ENCODE measurements around the gene IFNL1.

IFNL1 gene

GRCh38 chr19:39277598-39277997 lies 18.6 kb upstream of the IFNL1 start:
- Histone ChIP-seq H3K9me2 (replicated peaks; ENCODE audit: control insufficient read depth, low read length) (no peaks in the 10 kb centered on the region), H3K27me3 (ENCODE audit: control insufficient read depth, low read length) (peaks cover 3% of the 10 kb centered on the region; the same call in 1 of the 2 replicates), H3K4me2 (ENCODE audit: low read length) (no peak overlapping the region), H3K9me3 (ENCODE audit: control insufficient read depth, insufficient read depth, low read length) (no peaks in the 10 kb centered on the region), H3K79me2 (ENCODE audit: control insufficient read depth, low read length) (no peaks in the 10 kb centered on the region), H3K4me3 (ENCODE audit: low read length) (no peak overlapping the region), H3K27ac (ENCODE audit: low read depth, low read length) (no peak overlapping the region), H4K20me1 (ENCODE audit: control insufficient read depth, insufficient read depth, low read depth, low read length) (no peaks in the 10 kb centered on the region), H3K4me1 (ENCODE audit: control insufficient read depth, low read length) (no peaks in the 10 kb centered on the region), H3F3A (ENCODE audit: control insufficient read depth, insufficient read depth) (no peaks in the 10 kb centered on the region), H3K36me3 (ENCODE audit: control insufficient read depth, low read length) (no peaks in the 10 kb centered on the region)
- no peak for TF ChIP-seq CTCF (IDR thresholded peaks at IDR 0.05; ENCODE audit: low read depth, low read length, poor library complexity, severe bottlenecking)

- TF ChIP-seq CTCF (IDR thresholded peaks at IDR 0.05; ENCODE audit: low read depth, low read length, poor library complexity, severe bottlenecking) = no peak
- TF ChIP-seq EZH2phosphoT487 (IDR thresholded peaks at IDR 0.05; ENCODE audit: borderline replicate concordance, low read length) = no peak
- no peaks in the 10 kb centered on the region for H3F3A ChIP-seq (ENCODE audit: control insufficient read depth, insufficient read depth)
- H3K9me2 ChIP-seq (replicated peaks; ENCODE audit: control insufficient read depth, low read length) = no peaks in the 10 kb centered on the region
- no peak overlapping the region for H3K4me3 ChIP-seq (ENCODE audit: low read length)
- H3K79me2 ChIP-seq (ENCODE audit: control insufficient read depth, low read length) = no peaks in the 10 kb centered on the region
- no peaks in the 10 kb centered on the region for H3K36me3 ChIP-seq (ENCODE audit: control insufficient read depth, low read length)
- no peak overlapping the region for H3K4me2 ChIP-seq (ENCODE audit: low read length)
- H3K27ac ChIP-seq (ENCODE audit: low read depth, low read length) = no peak overlapping the region
- H3K4me1 ChIP-seq (ENCODE audit: control insufficient read depth, low read length) = no peaks in the 10 kb centered on the region
- peaks cover 8% of the 10 kb centered on the region; the same call in 1 of the 2 replicates for H3K27me3 ChIP-seq (ENCODE audit: control insufficient read depth, low read length)
- H3K9me3 ChIP-seq (ENCODE audit: control insufficient read depth, insufficient read depth, low read length) = no peaks in the 10 kb centered on the region
- no peaks in the 10 kb centered on the region for H4K20me1 ChIP-seq (ENCODE audit: control insufficient read depth, insufficient read depth, low read depth, low read length)
Measured at GRCh38 chr19:39282021-39282420, 14.2 kb upstream of the IFNL1 start.

DNA sequence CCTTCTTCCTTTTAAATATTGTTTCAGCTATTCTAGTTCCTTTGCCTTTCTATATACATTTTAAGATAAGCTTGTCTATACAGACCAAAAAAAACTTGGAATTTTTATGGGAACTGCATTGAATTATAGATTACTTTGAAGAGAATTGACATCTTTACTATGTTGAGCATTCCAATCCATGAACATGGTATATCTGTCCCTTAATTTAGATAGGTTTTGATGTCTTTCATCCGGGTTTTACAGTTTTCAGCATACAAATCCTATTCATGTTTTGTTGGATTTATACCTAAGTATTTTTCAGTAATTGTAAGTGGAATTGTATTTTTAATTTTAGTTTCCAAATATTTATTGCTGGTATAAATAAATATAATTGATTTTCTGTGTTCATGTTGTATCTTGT lies 12.2 kb upstream of the IFNL1 start:
- Histone ChIP-seq H3K4me1 (ENCODE audit: control insufficient read depth, low read length) (no peaks in the 10 kb centered on the region), H3K27me3 (ENCODE audit: control insufficient read depth, low read length) (0 out of 2 replicates have a peak, but pooled peaks cover 5% of the 10 kb centered on the region), H3K4me2 (ENCODE audit: low read length) (no peak overlapping the region), H3K4me3 (ENCODE audit: low read length) (no peak overlapping the region), H3K27ac (ENCODE audit: low read depth, low read length) (no peak overlapping the region), H4K20me1 (ENCODE audit: control insufficient read depth, insufficient read depth, low read depth, low read length) (no peaks in the 10 kb centered on the region), H3K79me2 (ENCODE audit: control insufficient read depth, low read length) (no peaks in the 10 kb centered on the region), H3K9me3 (ENCODE audit: control insufficient read depth, insufficient read depth, low read length) (no peaks in the 10 kb centered on the region), H3F3A (ENCODE audit: control insufficient read depth, insufficient read depth) (no peaks in the 10 kb centered on the region), H3K36me3 (ENCODE audit: control insufficient read depth, low read length) (no peaks in the 10 kb centered on the region), H3K9me2 (replicated peaks; ENCODE audit: control insufficient read depth, low read length) (no peaks in the 10 kb centered on the region)
- no peak for TF ChIP-seq EZH2phosphoT487 (IDR thresholded peaks at IDR 0.05; ENCODE audit: borderline replicate concordance, low read length)
- TF ChIP-seq CTCF (IDR thresholded peaks at IDR 0.05; ENCODE audit: low read depth, low read length, poor library complexity, severe bottlenecking) = no peak

DNA sequence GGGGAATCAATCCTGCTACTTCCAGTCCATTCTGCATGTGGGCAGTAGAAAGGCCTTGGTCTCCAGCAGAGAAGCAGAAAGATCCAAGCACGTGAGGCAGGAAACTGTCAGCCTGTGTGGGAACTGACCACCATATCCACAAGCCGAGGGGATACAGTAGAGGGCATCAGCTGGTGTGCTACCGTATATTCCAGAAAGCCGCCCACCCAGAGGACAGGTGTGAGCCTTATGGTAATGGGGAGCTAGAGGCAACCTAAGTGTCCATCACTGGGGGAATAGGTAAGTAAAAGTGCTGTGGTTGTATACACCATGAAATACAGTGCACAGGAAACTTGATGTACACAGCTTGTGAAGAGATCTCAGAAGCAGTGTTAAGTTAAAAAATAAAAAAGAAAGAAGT lies 2.8 kb upstream of the IFNL1 start:
- H3K4me1 ChIP-seq (ENCODE audit: control insufficient read depth, low read length) = no peaks in the 10 kb centered on the region
- H3K79me2 ChIP-seq (ENCODE audit: control insufficient read depth, low read length) = no peaks in the 10 kb centered on the region
- H3K9me3 ChIP-seq (ENCODE audit: control insufficient read depth, insufficient read depth, low read length) = no peaks in the 10 kb centered on the region
- H4K20me1 ChIP-seq (ENCODE audit: control insufficient read depth, insufficient read depth, low read depth, low read length) = no peaks in the 10 kb centered on the region
- no peak overlapping the region for H3K4me2 ChIP-seq (ENCODE audit: low read length)
- peaks cover 8% of the 10 kb centered on the region for H3K27me3 ChIP-seq (ENCODE audit: control insufficient read depth, low read length)
- H3F3A ChIP-seq (ENCODE audit: control insufficient read depth, insufficient read depth) = no peaks in the 10 kb centered on the region
- no peak for TF ChIP-seq CTCF (IDR thresholded peaks at IDR 0.05; ENCODE audit: low read depth, low read length, poor library complexity, severe bottlenecking)
- TF ChIP-seq EZH2phosphoT487 (IDR thresholded peaks at IDR 0.05; ENCODE audit: borderline replicate concordance, low read length) = no peak
- no peaks in the 10 kb centered on the region for H3K36me3 ChIP-seq (ENCODE audit: control insufficient read depth, low read length)
- no peaks in the 10 kb centered on the region for H3K9me2 ChIP-seq (replicated peaks; ENCODE audit: control insufficient read depth, low read length)
- H3K4me3 ChIP-seq (ENCODE audit: low read length) = no peak overlapping the region
- H3K27ac ChIP-seq (ENCODE audit: low read depth, low read length) = no peak overlapping the region

Data from DOHH2 (cell line).